Stimulated activated naive B cell treated with anti-CD40 and anti-IgM and Interleukin-4, amounts not matched to agents 10 μg/mL and 1 μg/mL and 100 μg/mL, for 72 hours (primary cell): Measurements from ENCODE around the gene TRABD2B.
A peak's percentile ranks its signal among the peaks of the same experiment; 100 is the strongest.

Experiments
- ATAC-seq, 2 donors: fragments of 150-1000 bp; cut with Tn5 transposase; replicated peaks; 2 replicates each; pipeline ENCODE4 v1.10.0; 2021; ENCODE audit warnings: moderate library complexity in 1 of 2
- DNase-seq: peaks from one replicate; pipeline ENCODE4 v3.0.0; 2021
- H3K27ac Mint-ChIP-seq: one replicate; pipeline ENCODE4 v1.8.0; 2022; ENCODE audit warnings: mild to moderate bottlenecking, mixed read lengths
- H3K27me3 Mint-ChIP-seq, 2 donors: one replicate each; pipeline ENCODE4 v1.8.0; 2022; ENCODE audit warnings: mixed read lengths in 2 of 2
- H3K36me3 Mint-ChIP-seq, 2 donors: one replicate each; pipeline ENCODE4 v1.8.0; 2022; ENCODE audit warnings: mixed read lengths in 2 of 2, mild to moderate bottlenecking in 1 of 2
- H3K4me1 Mint-ChIP-seq, 2 donors: one replicate each; pipeline ENCODE4 v1.8.0; 2022; ENCODE audit warnings: mixed read lengths in 2 of 2, mild to moderate bottlenecking in 1 of 2
- H3K4me3 Mint-ChIP-seq, 2 donors: one replicate each; pipeline ENCODE4 v1.8.0; 2022; ENCODE audit warnings: mild to moderate bottlenecking in 2 of 2, mixed read lengths in 2 of 2, moderate library complexity in 1 of 2
- H3K9me3 Mint-ChIP-seq, 2 donors: one replicate each; pipeline ENCODE4 v1.8.0; 2022; ENCODE audit warnings: mixed read lengths in 2 of 2, mild to moderate bottlenecking in 1 of 2

The TRABD2B gene

GRCh38 chr1:47763591-47764171 is 233.5 kb downstream of the TRABD2B start:
- no peaks in the 10 kb centered on the region for H3K9me3 Mint-ChIP-seq
- H3K36me3 Mint-ChIP-seq = no peaks in the 10 kb centered on the region
- H3K27ac Mint-ChIP-seq = no peak overlapping the region
- no peaks in the 10 kb centered on the region for H3K4me1 Mint-ChIP-seq
- DNase-seq = no peak
- no peak overlapping the region for H3K4me3 Mint-ChIP-seq
- peaks cover 12 to 20% of the 10 kb centered on the region in 2 donors for H3K27me3 Mint-ChIP-seq
- no peak for ATAC-seq

GRCh38 chr1:47761974-47762373 is 235.2 kb downstream of the TRABD2B start:
- Mint-ChIP-seq H3K9me3 (no peaks in the 10 kb centered on the region), H3K4me1 (no peaks in the 10 kb centered on the region), H3K27ac (no peak overlapping the region), H3K36me3 (no peaks in the 10 kb centered on the region), H3K27me3 (peaks cover 17 to 28% of the 10 kb centered on the region in 2 donors), H3K4me3 (no peak overlapping the region)
- no peak for ATAC-seq
- no peak for DNase-seq

- H3K4me3 Mint-ChIP-seq = no peak overlapping the region
- no peak for DNase-seq
Observed at GRCh38 chr1:47761201-47761930, 235.8 kb downstream of the TRABD2B start.

GRCh38 chr1:47759936-47760629 is 237.1 kb downstream of the TRABD2B start:
- DNase-seq (no peak), ATAC-seq (no peak)
- no peaks in the 10 kb centered on the region for H3K36me3 Mint-ChIP-seq
- no peak overlapping the region for H3K4me3 Mint-ChIP-seq
- no peaks in the 10 kb centered on the region for H3K4me1 Mint-ChIP-seq
- peaks cover 22 to 33% of the 10 kb centered on the region in 2 donors for H3K27me3 Mint-ChIP-seq
- no peak overlapping the region for H3K27ac Mint-ChIP-seq
- no peaks in the 10 kb centered on the region for H3K9me3 Mint-ChIP-seq

More at GRCh38 chr1:47761201-47761930, 235.8 kb downstream of the TRABD2B start:
- ATAC-seq = no peak
- Mint-ChIP-seq H3K36me3 (no peaks in the 10 kb centered on the region), H3K4me1 (no peaks in the 10 kb centered on the region), H3K27me3 (peaks cover 22 to 33% of the 10 kb centered on the region in 2 donors), H3K9me3 (no peaks in the 10 kb centered on the region), H3K27ac (no peak overlapping the region)

GRCh38 chr1:47759251-47759935 is 237.8 kb downstream of the TRABD2B start:
- DNase-seq (no peak), ATAC-seq (no peak)
- no peaks in the 10 kb centered on the region for H3K4me1 Mint-ChIP-seq
- no peak overlapping the region for H3K4me3 Mint-ChIP-seq
- H3K27ac Mint-ChIP-seq = no peak overlapping the region
- H3K36me3 Mint-ChIP-seq = no peaks in the 10 kb centered on the region
- peaks cover 27 to 39% of the 10 kb centered on the region in 2 donors for H3K27me3 Mint-ChIP-seq
- H3K9me3 Mint-ChIP-seq = no peaks in the 10 kb centered on the region

- H3K27me3 Mint-ChIP-seq = peaks cover 27 to 40% of the 10 kb centered on the region in 2 donors
Observed at GRCh38 chr1:47758341-47759250, 238.6 kb downstream of the TRABD2B start.

GRCh38 chr1:47757226-47757975 is 239.8 kb downstream of the TRABD2B start:
- H3K9me3 Mint-ChIP-seq = no peaks in the 10 kb centered on the region
- H3K4me3 Mint-ChIP-seq = no peak overlapping the region
- peaks cover 30 to 43% of the 10 kb centered on the region in 2 donors for H3K27me3 Mint-ChIP-seq
- no peak overlapping the region for H3K27ac Mint-ChIP-seq
- DNase-seq (no peak), ATAC-seq (no peak)
- no peaks in the 10 kb centered on the region for H3K36me3 Mint-ChIP-seq
- H3K4me1 Mint-ChIP-seq = no peaks in the 10 kb centered on the region

More at GRCh38 chr1:47758341-47759250, 238.6 kb downstream of the TRABD2B start:
- ATAC-seq = no peak
- no peaks in the 10 kb centered on the region for H3K9me3 Mint-ChIP-seq
- H3K27ac Mint-ChIP-seq = no peak overlapping the region
- no peak overlapping the region for H3K4me3 Mint-ChIP-seq
- no peaks in the 10 kb centered on the region for H3K36me3 Mint-ChIP-seq
- no peak for DNase-seq
- no peaks in the 10 kb centered on the region for H3K4me1 Mint-ChIP-seq

- H3K4me3 Mint-ChIP-seq = no peak overlapping the region
- ATAC-seq (no peak), DNase-seq (no peak)
- no peaks in the 10 kb centered on the region for H3K9me3 Mint-ChIP-seq
- no peaks in the 10 kb centered on the region for H3K36me3 Mint-ChIP-seq
- H3K4me1 Mint-ChIP-seq = no peaks in the 10 kb centered on the region
- H3K27me3 Mint-ChIP-seq = peaks cover 27 to 38% of the 10 kb centered on the region in 2 donors
- no peak overlapping the region for H3K27ac Mint-ChIP-seq
Observed at GRCh38 chr1:47756411-47756810, 240.8 kb downstream of the TRABD2B start.

GRCh38 chr1:47756006-47756405 is 241.2 kb downstream of the TRABD2B start:
- Mint-ChIP-seq H3K36me3 (no peaks in the 10 kb centered on the region), H3K9me3 (no peaks in the 10 kb centered on the region), H3K27ac (no peak overlapping the region), H3K4me1 (no peaks in the 10 kb centered on the region), H3K27me3 (peaks cover 27 to 34% of the 10 kb centered on the region in 2 donors), H3K4me3 (no peak overlapping the region)
- DNase-seq (no peak), ATAC-seq (no peak)

- ATAC-seq (peak; percentile 52), DNase-seq (peak; percentile 14)
- no peaks in the 10 kb centered on the region for H3K9me3 Mint-ChIP-seq
- H3K4me3 Mint-ChIP-seq = no peak overlapping the region
- H3K27ac Mint-ChIP-seq = no peak overlapping the region
- no peaks in the 10 kb centered on the region for H3K36me3 Mint-ChIP-seq
- no peaks in the 10 kb centered on the region for H3K4me1 Mint-ChIP-seq
- H3K27me3 Mint-ChIP-seq = peaks cover 27 to 34% of the 10 kb centered on the region in 2 donors
Observed at GRCh38 chr1:47755101-47755990, 241.8 kb downstream of the TRABD2B start.

- Mint-ChIP-seq H3K4me1 (no peaks in the 10 kb centered on the region), H3K36me3 (no peaks in the 10 kb centered on the region), H3K4me3 (no peak overlapping the region), H3K27ac (no peak overlapping the region), H3K27me3 (peaks cover 21 to 25% of the 10 kb centered on the region in 2 donors), H3K9me3 (no peaks in the 10 kb centered on the region)
- DNase-seq = no peak
- ATAC-seq = no peak
Observed at GRCh38 chr1:47754221-47754620, 243.0 kb downstream of the TRABD2B start.

GRCh38 chr1:47753808-47754207 is 243.4 kb downstream of the TRABD2B start:
- no peak for DNase-seq
- H3K27me3 Mint-ChIP-seq = peaks cover 20 to 25% of the 10 kb centered on the region in 2 donors

More at GRCh38 chr1:47753808-47754207, 243.4 kb downstream of the TRABD2B start:
- H3K4me3 Mint-ChIP-seq = no peak overlapping the region
- H3K4me1 Mint-ChIP-seq = no peaks in the 10 kb centered on the region
- no peaks in the 10 kb centered on the region for H3K9me3 Mint-ChIP-seq
- no peaks in the 10 kb centered on the region for H3K36me3 Mint-ChIP-seq
- H3K27ac Mint-ChIP-seq = no peak overlapping the region
- no peak for ATAC-seq
